ENCODE data around the gene TRIM47. TPM values are rescaled to one million over a fixed set of nuclear protein-coding genes. Genes with fewer than 3 reads are reported as not detected.

Gene TRIM47
- total RNA-seq, 4 donors from 2014 or later: 18.5 to 53.8 (median 29.6) TPM

GRCh38 chr17:75825149-75825552 is 53.2 kb downstream of the TRIM47 start:
- TF ChIP-seq CTCF (IDR thresholded peaks at IDR 0.05): no peak
- ATAC-seq (ENCODE audit: low FRiP score) (no peak), DNase-seq (ENCODE audit: low spot score) (no peak)

- DNase-seq (ENCODE audit: low spot score): no peak
- ATAC-seq (ENCODE audit: low FRiP score): no peak
- no peak for TF ChIP-seq CTCF (IDR thresholded peaks at IDR 0.05)
Observed at GRCh38 chr17:75824666-75825065, 53.7 kb downstream of the TRIM47 start.

Other genes with a start within 250 kb of the TRIM47 start
- gene SMIM5, start 245.1 kb downstream of the TRIM47 start, total RNA-seq: 1 to 10 TPM in 2 of 4 donors, under 1 TPM in 2; 0.31 to 2.0 (median 1.0) TPM
- gene RECQL5, start 211.4 kb downstream of the TRIM47 start, total RNA-seq: 10 to 100 TPM; 10.9 to 20.6 (median 13.3) TPM
- 100 to 1,000 TPM in 1 of 4 donors, 10 to 100 TPM in 3; 52.9 to 105 (median 68.8) TPM for gene SAP30BP, start 211.2 kb downstream of the TRIM47 start, total RNA-seq
- gene ITGB4, start 157.1 kb downstream of the TRIM47 start, total RNA-seq: 10 to 100 TPM; 10.7 to 27.0 (median 17.3) TPM
- 10 to 100 TPM; 15.9 to 51.5 (median 28.5) TPM for gene GALK1, start 113.4 kb downstream of the TRIM47 start, total RNA-seq
- 10 to 100 TPM; 19.4 to 38.9 (median 24.3) TPM for gene UNK, start 93.8 kb downstream of the TRIM47 start, total RNA-seq
- gene UNC13D, start 34.2 kb downstream of the TRIM47 start, total RNA-seq: 10 to 100 TPM in 2 of 4 donors, 1 to 10 TPM in 2; 3.2 to 27.1 (median 8.2) TPM
- gene WBP2, start 23.2 kb downstream of the TRIM47 start, total RNA-seq: 10 to 100 TPM; 43.1 to 72.3 (median 50.2) TPM
- gene TRIM65, start 18.4 kb upstream of the TRIM47 start, total RNA-seq: 10 to 100 TPM; 10.0 to 37.4 (median 16.2) TPM
- 10 to 100 TPM; 24.9 to 46.0 (median 35.6) TPM for gene MRPL38, start 26.3 kb upstream of the TRIM47 start, total RNA-seq
- 1 to 10 TPM; 4.7 to 8.8 (median 7.0) TPM for gene FBF1, start 62.5 kb upstream of the TRIM47 start, total RNA-seq
- 100 to 1,000 TPM in 3 of 4 donors, 10 to 100 TPM in 1; 63.7 to 176 (median 123) TPM for gene ACOX1, start 100.6 kb upstream of the TRIM47 start, total RNA-seq
- 10 to 100 TPM; 17.5 to 28.6 (median 19.9) TPM for gene TEN1, start 100.7 kb upstream of the TRIM47 start, total RNA-seq
- 1 to 10 TPM; 5.0 to 8.0 (median 5.8) TPM for gene CDK3, start 122.3 kb upstream of the TRIM47 start, total RNA-seq
- 1 to 10 TPM in 3 of 4 donors, under 1 TPM in 1; 0.47 to 3.7 (median 1.4) TPM for gene EVPL, start 148.7 kb upstream of the TRIM47 start, total RNA-seq
- gene SRP68, start 193.9 kb upstream of the TRIM47 start, total RNA-seq: 10 to 100 TPM; 42.3 to 62.0 (median 49.6) TPM
- under 1 TPM in 1 of 4 donors, not detected in 3; 0.50 TPM for gene GALR2, start 196.2 kb upstream of the TRIM47 start, total RNA-seq
- gene ZACN, start 200.6 kb upstream of the TRIM47 start, total RNA-seq: not detected
- 10 to 100 TPM; 69.3 to 93.9 (median 74.1) TPM for gene EXOC7, start 225.2 kb upstream of the TRIM47 start, total RNA-seq